SK-N-SH (cell line): ENCODE measurements around the gene IGFL4. TPM values are rescaled to one million over a fixed set of nuclear protein-coding genes. Genes with fewer than 3 reads are reported as not detected.

Experiments used
- CTCF ChIA-PET: fragments of 300-600, 350-600 bp; formaldehyde crosslinking; extraction: SDS; loops from one replicate; lab custom pipeline; 2021; lab: Yijun Ruan, JAX
- POLR2A ChIA-PET: fragments of 350-600 bp; sonication (Branson Sonifier 250); formaldehyde crosslinking; extraction: SDS; loops from one replicate; lab custom pipeline; 2020; ENCODE audit warnings: antibody characterized with exemption, inconsistent platforms; lab: Yijun Ruan, JAX
- DNase-seq: peaks from one replicate; pipeline ENCODE4 v3.0.0; 2012
- H2AFZ ChIP-seq: fragments of 200-600 bp; sonication (generic); 2 replicates; pipeline ENCODE4 v1.8.1; 2016; ENCODE audit warnings: antibody characterized with exemption, mild to moderate bottlenecking, low read depth
- H3F3A ChIP-seq: fragments of 200-600 bp; sonication (generic); replicated peaks from 2 replicates; pipeline ENCODE3; 2016; ENCODE audit warnings: antibody characterized with exemption, mild to moderate bottlenecking; ENCODE audit not compliant: insufficient read depth
- H3K27ac ChIP-seq, 2 experiments: fragments of 200-500 bp in 1 of 2; fragments of 200-600 bp in 1 of 2; sonication (Bioruptor generic) in 1 of 2; sonication (generic), shearing (Covaris generic) in 1 of 2; 2 replicates each; pipeline versions ENCODE4 v1.5.1 to v1.6.1; 2014 to 2016; ENCODE audit warnings: low read depth in 2 of 2, inconsistent platforms in 1 of 2, low read length in 1 of 2, mild to moderate bottlenecking in 1 of 2, mixed read lengths in 1 of 2
- H3K27me3 ChIP-seq: fragments of 200-600 bp; sonication (generic), shearing (Covaris generic); 2 replicates; pipeline ENCODE4 v1.6.1; 2016; ENCODE audit warnings: mixed run types; ENCODE audit not compliant: insufficient read depth
- H3K36me3 ChIP-seq, 2 experiments: fragments of 200-500 bp in 1 of 2; fragments of 200-600 bp in 1 of 2; sonication (Bioruptor generic) in 1 of 2; sonication (generic) in 1 of 2; replicated peaks in 1 of 2; 2 replicates each; pipeline versions ENCODE3 to v1.5.1; 2014 to 2016; ENCODE audit warnings: low read length in 1 of 2, mild to moderate bottlenecking in 1 of 2; ENCODE audit not compliant: insufficient read depth in 2 of 2, control insufficient read depth in 1 of 2
- H3K4me1 ChIP-seq, 2 experiments: fragments of 200-500 bp in 1 of 2; fragments of 200-600 bp in 1 of 2; sonication (Bioruptor generic) in 1 of 2; sonication (generic), shearing (Covaris generic) in 1 of 2; 2 replicates each; pipeline versions ENCODE4 v1.5.1 to v1.6.1; 2014 to 2016; ENCODE audit warnings: low read depth in 1 of 2, low read length in 1 of 2, mixed run types in 1 of 2; ENCODE audit not compliant: insufficient read depth in 2 of 2, control insufficient read depth in 1 of 2
- H3K4me2 ChIP-seq: fragments of 200-600 bp; sonication (generic), shearing (Covaris generic); 2 replicates; pipeline ENCODE4 v1.6.1; 2017; ENCODE audit warnings: mixed run types
- H3K4me3 ChIP-seq, 2 experiments: fragments of 200-500 bp in 1 of 2; fragments of 200-600 bp in 1 of 2; sonication (Bioruptor generic) in 1 of 2; sonication (generic), shearing (Covaris generic) in 1 of 2; 2 replicates each; pipeline versions ENCODE4 v1.5.1 to v1.8.1; 2014 to 2016; ENCODE audit warnings: low read depth in 2 of 2, inconsistent platforms in 1 of 2, low read length in 1 of 2, mild to moderate bottlenecking in 1 of 2, mixed read lengths in 1 of 2, moderate library complexity in 1 of 2
- H3K79me2 ChIP-seq: fragments of 200-600 bp; sonication (generic); 2 replicates; pipeline ENCODE4 v1.8.1; 2017; ENCODE audit warnings: mild to moderate bottlenecking; ENCODE audit not compliant: insufficient read depth
- H3K9ac ChIP-seq: fragments of 200-600 bp; sonication (generic); 2 replicates; pipeline ENCODE4 v1.6.1; 2017; ENCODE audit warnings: mixed run types
- H3K9me2 ChIP-seq: fragments of 200-600 bp; sonication (generic); 2 replicates; pipeline ENCODE4 v1.6.1; 2017; ENCODE audit warnings: mixed run types
- H3K9me3 ChIP-seq: fragments of 200-600 bp; sonication (generic); 2 replicates; pipeline ENCODE4 v1.6.1; 2017; ENCODE audit warnings: mixed run types, mild to moderate bottlenecking, moderate library complexity
- H4K20me1 ChIP-seq: fragments of 200-600 bp; sonication (generic); 2 replicates; pipeline ENCODE4 v1.6.1; 2017; ENCODE audit warnings: mild to moderate bottlenecking, mixed run types; ENCODE audit not compliant: insufficient read depth
- ELF1 ChIP-seq: IDR thresholded peaks from 2 replicates; pipeline ENCODE4 v1.4.0; 2012
- FOXJ3 ChIP-seq: sonication (generic); formaldehyde crosslinking; IDR thresholded peaks from 2 replicates; pipeline ENCODE4 v1.5.1; 2020; ENCODE audit warnings: mild to moderate bottlenecking, missing genetic modification reagents
- GABPA ChIP-seq: IDR thresholded peaks from 2 replicates; pipeline ENCODE4 v1.4.0; 2012; ENCODE audit warnings: low read depth, mild to moderate bottlenecking
- GATA2 ChIP-seq: sonication (generic); formaldehyde crosslinking; IDR thresholded peaks from 2 replicates; pipeline ENCODE4 v1.5.0; 2020; ENCODE audit warnings: mild to moderate bottlenecking, missing genetic modification reagents
- JUND ChIP-seq: IDR thresholded peaks from 2 replicates; pipeline ENCODE4 v1.4.0; 2012
- MEF2A ChIP-seq: IDR thresholded peaks from 2 replicates; pipeline ENCODE4 v1.4.0; 2012; ENCODE audit warnings: low read depth, borderline replicate concordance
- NFIC ChIP-seq: IDR thresholded peaks from 2 replicates; pipeline ENCODE4 v1.4.0; 2012; ENCODE audit warnings: borderline replicate concordance
- NRF1 ChIP-seq: IDR thresholded peaks from 2 replicates; pipeline ENCODE4 v1.6.1; 2012; ENCODE audit warnings: low read depth, mild to moderate bottlenecking, low read length
- POLR2AphosphoS5 ChIP-seq: IDR thresholded peaks from 2 replicates; pipeline ENCODE4 v1.6.1; 2012; ENCODE audit warnings: low read depth, low read length
- RAD21 ChIP-seq: IDR thresholded peaks from 2 replicates; pipeline ENCODE4 v1.6.1; 2012; ENCODE audit warnings: mild to moderate bottlenecking, low read length
- RXRA ChIP-seq: IDR thresholded peaks from 2 replicates; pipeline ENCODE4 v1.4.0; 2012; ENCODE audit warnings: low read depth, mild to moderate bottlenecking, borderline replicate concordance
- SIN3A ChIP-seq: IDR thresholded peaks from 2 replicates; pipeline ENCODE4 v1.6.1; 2012; ENCODE audit warnings: low read depth, mild to moderate bottlenecking, low read length, moderate library complexity, borderline replicate concordance
- SMC3 ChIP-seq: IDR thresholded peaks from 2 replicates; pipeline ENCODE4 v1.6.1; 2012; ENCODE audit warnings: low read depth, low read length, improper control_type of control experiment
- TCF12 ChIP-seq: IDR thresholded peaks from 2 replicates; pipeline ENCODE4 v1.4.0; 2012
- YY1 ChIP-seq: IDR thresholded peaks from 2 replicates; pipeline ENCODE4 v1.4.0; 2012; ENCODE audit warnings: low read depth, mild to moderate bottlenecking
- WGBS: methylation state at CpG from one replicate; pipeline ENCODE4 v1.1.6; 2017; ENCODE audit warnings: low lambda C conversion rate; 5-methylcytosine and 5-hydroxymethylcytosine counted together
- polyA plus RNA-seq, 3 experiments: library from polyadenylated mRNA; depleted of rRNA; stranded (reverse); fragments of >200 nt; gene quantifications; 2 replicates each; pipeline ENCODE4 v1.2.3, GENCODE V29; 2012
- TF ChIP-seq, protein P1 (sequence below): IDR thresholded peaks from 2 replicates; pipeline ENCODE4 v1.4.0; 2012; ENCODE audit warnings: low read depth, borderline replicate concordance
- TF ChIP-seq, protein P2 (sequence below): IDR thresholded peaks from 2 replicates; pipeline ENCODE4 v1.4.0; 2012; ENCODE audit warnings: low read depth
- TF ChIP-seq, protein P3 (sequence below): IDR thresholded peaks from 2 replicates; pipeline ENCODE4; 2012
- TF ChIP-seq, protein P4 (sequence below): IDR thresholded peaks from 2 replicates; pipeline ENCODE4 v1.4.0; 2012; ENCODE audit warnings: low read depth, borderline replicate concordance

IGFL4 gene
- polyA plus RNA-seq, 1 of the 3 experiments (the other 2 are of a cell fraction), result not detected

DNA sequence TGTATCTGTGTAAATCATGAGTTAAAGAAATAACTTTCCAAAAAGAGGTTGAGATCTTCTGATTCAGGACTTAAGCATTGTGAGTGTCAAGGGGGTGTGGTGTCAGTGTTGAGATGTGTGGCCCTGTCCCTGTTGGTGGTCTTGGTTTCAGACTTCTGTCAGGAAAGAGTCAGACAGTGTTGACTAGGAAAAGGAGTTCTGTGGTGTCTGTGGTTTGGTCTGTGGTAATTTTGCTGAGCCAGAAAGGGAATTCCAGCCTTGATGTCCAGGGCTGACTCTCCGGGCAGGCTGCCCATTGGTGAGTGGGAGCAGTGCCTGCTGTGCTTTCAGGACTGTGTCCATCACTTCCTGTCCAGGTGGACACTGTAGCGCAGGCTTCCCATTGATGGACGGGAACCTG is 39.8 kb upstream of the IGFL4 start (continued):
- TF ChIP-seq, protein P1, sequence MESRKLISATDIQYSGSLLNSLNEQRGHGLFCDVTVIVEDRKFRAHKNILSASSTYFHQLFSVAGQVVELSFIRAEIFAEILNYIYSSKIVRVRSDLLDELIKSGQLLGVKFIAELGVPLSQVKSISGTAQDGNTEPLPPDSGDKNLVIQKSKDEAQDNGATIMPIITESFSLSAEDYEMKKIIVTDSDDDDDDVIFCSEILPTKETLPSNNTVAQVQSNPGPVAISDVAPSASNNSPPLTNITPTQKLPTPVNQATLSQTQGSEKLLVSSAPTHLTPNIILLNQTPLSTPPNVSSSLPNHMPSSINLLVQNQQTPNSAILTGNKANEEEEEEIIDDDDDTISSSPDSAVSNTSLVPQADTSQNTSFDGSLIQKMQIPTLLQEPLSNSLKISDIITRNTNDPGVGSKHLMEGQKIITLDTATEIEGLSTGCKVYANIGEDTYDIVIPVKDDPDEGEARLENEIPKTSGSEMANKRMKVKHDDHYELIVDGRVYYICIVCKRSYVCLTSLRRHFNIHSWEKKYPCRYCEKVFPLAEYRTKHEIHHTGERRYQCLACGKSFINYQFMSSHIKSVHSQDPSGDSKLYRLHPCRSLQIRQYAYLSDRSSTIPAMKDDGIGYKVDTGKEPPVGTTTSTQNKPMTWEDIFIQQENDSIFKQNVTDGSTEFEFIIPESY, result 0 out of 2 replicates have a peak, but pooled peaks have one; percentile 78
- TF ChIP-seq RXRA, result peak; percentile 51; the same call in 1 of the 2 replicates
- TF ChIP-seq YY1, result no peak
- peak; percentile 70 for TF ChIP-seq POLR2AphosphoS5
- TF ChIP-seq SMC3, result no peak
- no peak for TF ChIP-seq RAD21
- TF ChIP-seq NFIC, result peak; percentile 96
- TF ChIP-seq JUND, result peak; percentile 78
- TF ChIP-seq SIN3A, result peak; percentile 68; the same call in 1 of the 2 replicates
- peak; percentile 97 for TF ChIP-seq TCF12
- TF ChIP-seq, protein P2, sequence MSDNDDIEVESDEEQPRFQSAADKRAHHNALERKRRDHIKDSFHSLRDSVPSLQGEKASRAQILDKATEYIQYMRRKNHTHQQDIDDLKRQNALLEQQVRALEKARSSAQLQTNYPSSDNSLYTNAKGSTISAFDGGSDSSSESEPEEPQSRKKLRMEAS, result peak; percentile 71; the same call in 1 of the 2 replicates
- TF ChIP-seq MEF2A, result no peak
- TF ChIP-seq NRF1, result no peak

DNA sequence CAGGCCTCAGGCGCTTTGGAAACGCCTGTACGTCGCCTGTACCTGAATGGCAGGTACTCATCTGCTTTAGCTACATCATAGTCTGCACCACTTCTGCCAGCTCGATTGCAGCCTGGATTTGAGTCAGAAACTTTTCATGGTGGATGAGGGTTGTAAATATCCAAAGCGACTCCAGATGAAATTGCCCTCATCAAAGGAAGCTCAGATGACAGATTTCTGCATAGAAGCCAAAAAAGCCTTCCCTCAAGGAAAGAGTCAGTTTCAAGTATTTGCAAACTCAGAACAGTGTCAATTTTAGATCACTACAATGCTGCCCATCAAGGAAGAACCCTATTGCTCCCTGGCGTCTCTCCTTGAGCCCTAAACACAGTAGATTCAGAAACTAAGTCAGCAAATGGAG is 38.8 kb upstream of the IGFL4 start:
- H3K9me2 ChIP-seq, result no peaks in the 10 kb centered on the region
- H3K27me3 ChIP-seq, result peaks cover 24% of the 10 kb centered on the region
- H3F3A ChIP-seq, result peaks cover 29% of the 10 kb centered on the region
- 65% methylated on average over 4 of the region's 7 CpGs for WGBS
- H3K9ac ChIP-seq, result no peak overlapping the region
- no peak overlapping the region for H3K27ac ChIP-seq
- peak overlapping the region; percentile 27; the same call in 1 of the 2 replicates for H3K4me2 ChIP-seq
- no peaks in the 10 kb centered on the region for H3K36me3 ChIP-seq
- DNase-seq, result no peak
- no peaks in the 10 kb centered on the region for H4K20me1 ChIP-seq
- H3K4me1 ChIP-seq, result peaks cover 8 to 29% of the 10 kb centered on the region in 2 experiments; a peak in 2 of 4 replicates
- CTCF ChIA-PET, result interaction anchor here (1.0 to 10.3 kb wide), 5 partner anchors 30 to 201 kb away, joined by 4 to 132 read pairs (median 25); no protein-coding TSS in a partner anchor
- POLR2A ChIA-PET, result no interaction called here
- no peaks in the 10 kb centered on the region for H3K79me2 ChIP-seq
- H3K4me3 ChIP-seq, result no peak overlapping the region
- no peak overlapping the region for H2AFZ ChIP-seq
- TF ChIP-seq SIN3A (no peak), SMC3 (no peak), GABPA (no peak), FOXJ3 (no peak), ELF1 (no peak), YY1 (no peak), RAD21 (no peak), GATA2 (CRISPR knock-in tag) (no peak)
- TF ChIP-seq, protein P1, result no peak
- TF ChIP-seq, protein P3, sequence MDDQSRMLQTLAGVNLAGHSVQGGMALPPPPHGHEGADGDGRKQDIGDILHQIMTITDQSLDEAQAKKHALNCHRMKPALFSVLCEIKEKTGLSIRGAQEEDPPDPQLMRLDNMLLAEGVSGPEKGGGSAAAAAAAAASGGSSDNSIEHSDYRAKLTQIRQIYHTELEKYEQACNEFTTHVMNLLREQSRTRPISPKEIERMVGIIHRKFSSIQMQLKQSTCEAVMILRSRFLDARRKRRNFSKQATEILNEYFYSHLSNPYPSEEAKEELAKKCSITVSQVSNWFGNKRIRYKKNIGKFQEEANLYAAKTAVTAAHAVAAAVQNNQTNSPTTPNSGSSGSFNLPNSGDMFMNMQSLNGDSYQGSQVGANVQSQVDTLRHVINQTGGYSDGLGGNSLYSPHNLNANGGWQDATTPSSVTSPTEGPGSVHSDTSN, result no peak
- TF ChIP-seq, protein P4, sequence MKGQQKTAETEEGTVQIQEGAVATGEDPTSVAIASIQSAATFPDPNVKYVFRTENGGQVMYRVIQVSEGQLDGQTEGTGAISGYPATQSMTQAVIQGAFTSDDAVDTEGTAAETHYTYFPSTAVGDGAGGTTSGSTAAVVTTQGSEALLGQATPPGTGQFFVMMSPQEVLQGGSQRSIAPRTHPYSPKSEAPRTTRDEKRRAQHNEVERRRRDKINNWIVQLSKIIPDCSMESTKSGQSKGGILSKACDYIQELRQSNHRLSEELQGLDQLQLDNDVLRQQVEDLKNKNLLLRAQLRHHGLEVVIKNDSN, result no peak
- H3K9me3 ChIP-seq, result no peaks in the 10 kb centered on the region
